ENCODE data around the gene MYO18B.

MYO18B gene

GRCh38 chr22:25718135-25718840 is 23.7 kb upstream of the MYO18B start:
- Histone ChIP-seq H3K4me3 (ENCODE audit: insufficient read depth, low read length, poor library complexity, severe bottlenecking) (no peak overlapping the region), H3K9me2 (replicated peaks; ENCODE audit: insufficient read depth, low read length) (no peaks in the 10 kb centered on the region), H3K9ac (ENCODE audit: low read length) (no peak overlapping the region), H2AFZ (ENCODE audit: low read depth, low read length, severe bottlenecking) (no peak overlapping the region), H3K27me3 (ENCODE audit: low read length) (no peaks in the 10 kb centered on the region), H3K36me3 (ENCODE audit: low read length) (no peaks in the 10 kb centered on the region), H3K9me3 (ENCODE audit: insufficient read depth, low read length) (no peaks in the 10 kb centered on the region), H3K79me2 (ENCODE audit: insufficient read depth, low read length) (no peaks in the 10 kb centered on the region), H3K27ac (ENCODE audit: low read depth, low read length) (no peak overlapping the region), H3F3A (ENCODE audit: insufficient read depth) (no peaks in the 10 kb centered on the region), H4K20me1 (ENCODE audit: low read depth, low read length) (no peaks in the 10 kb centered on the region), H3K4me2 (ENCODE audit: low read depth, low read length, poor library complexity, severe bottlenecking) (no peak overlapping the region)
- TF ChIP-seq EZH2phosphoT487 (conservative IDR thresholded peaks at IDR 0.05; ENCODE audit: low read length) (no peak), CTCF (IDR thresholded peaks at IDR 0.05; ENCODE audit: insufficient read depth, low read length, poor library complexity, severe bottlenecking) (no peak)

- Histone ChIP-seq H3F3A (ENCODE audit: insufficient read depth) (no peaks in the 10 kb centered on the region), H3K27ac (ENCODE audit: low read depth, low read length) (no peak overlapping the region), H3K4me3 (ENCODE audit: insufficient read depth, low read length, poor library complexity, severe bottlenecking) (no peak overlapping the region), H4K20me1 (ENCODE audit: low read depth, low read length) (0 out of 2 replicates have a peak, but pooled peaks cover under 1% of the 10 kb centered on the region), H2AFZ (ENCODE audit: low read depth, low read length, severe bottlenecking) (no peak overlapping the region), H3K9ac (ENCODE audit: low read length) (no peak overlapping the region), H3K9me3 (ENCODE audit: insufficient read depth, low read length) (no peaks in the 10 kb centered on the region), H3K9me2 (replicated peaks; ENCODE audit: insufficient read depth, low read length) (no peaks in the 10 kb centered on the region), H3K27me3 (ENCODE audit: low read length) (no peaks in the 10 kb centered on the region), H3K79me2 (ENCODE audit: insufficient read depth, low read length) (no peaks in the 10 kb centered on the region), H3K4me2 (ENCODE audit: low read depth, low read length, poor library complexity, severe bottlenecking) (no peak overlapping the region), H3K36me3 (ENCODE audit: low read length) (no peaks in the 10 kb centered on the region)
- TF ChIP-seq CTCF (IDR thresholded peaks at IDR 0.05; ENCODE audit: insufficient read depth, low read length, poor library complexity, severe bottlenecking) (no peak), EZH2phosphoT487 (conservative IDR thresholded peaks at IDR 0.05; ENCODE audit: low read length) (no peak)
These were observed 19.8 kb upstream of the MYO18B start for GRCh38 chr22:25722223-25722622.

DNA sequence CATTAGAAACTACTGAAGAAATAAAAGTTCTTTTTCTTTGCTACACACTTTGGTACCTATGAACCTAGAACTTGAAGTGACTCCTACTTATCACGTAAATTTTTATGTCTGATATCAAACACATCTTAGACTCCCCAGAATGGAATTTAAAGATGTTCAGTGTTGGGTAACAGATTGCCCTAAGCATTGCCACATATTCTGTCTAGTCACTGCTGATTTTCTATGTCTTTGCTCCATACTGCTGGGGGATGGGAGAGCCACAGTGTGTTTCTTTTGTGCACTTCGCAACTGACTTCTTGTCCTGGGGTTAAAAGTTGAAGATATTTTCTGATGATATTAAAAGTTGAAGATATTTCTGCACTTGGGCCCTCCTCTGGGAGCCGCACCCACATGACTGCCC is 19.4 kb upstream of the MYO18B start:
- H3K9ac ChIP-seq (ENCODE audit: low read length) = no peak overlapping the region
- H3K9me3 ChIP-seq (ENCODE audit: insufficient read depth, low read length) = no peaks in the 10 kb centered on the region
- H3K36me3 ChIP-seq (ENCODE audit: low read length) = no peaks in the 10 kb centered on the region
- no peak overlapping the region for H3K4me2 ChIP-seq (ENCODE audit: low read depth, low read length, poor library complexity, severe bottlenecking)
- H3K79me2 ChIP-seq (ENCODE audit: insufficient read depth, low read length) = no peaks in the 10 kb centered on the region
- 0 out of 2 replicates have a peak, but pooled peaks cover 4% of the 10 kb centered on the region for H4K20me1 ChIP-seq (ENCODE audit: low read depth, low read length)
- TF ChIP-seq EZH2phosphoT487 (conservative IDR thresholded peaks at IDR 0.05; ENCODE audit: low read length) = no peak
- TF ChIP-seq CTCF (IDR thresholded peaks at IDR 0.05; ENCODE audit: insufficient read depth, low read length, poor library complexity, severe bottlenecking) = no peak
- no peak overlapping the region for H3K27ac ChIP-seq (ENCODE audit: low read depth, low read length)
- H2AFZ ChIP-seq (ENCODE audit: low read depth, low read length, severe bottlenecking) = no peak overlapping the region
- no peaks in the 10 kb centered on the region for H3K27me3 ChIP-seq (ENCODE audit: low read length)
- H3K4me3 ChIP-seq (ENCODE audit: insufficient read depth, low read length, poor library complexity, severe bottlenecking) = no peak overlapping the region
- H3F3A ChIP-seq (ENCODE audit: insufficient read depth) = no peaks in the 10 kb centered on the region
- H3K9me2 ChIP-seq (replicated peaks; ENCODE audit: insufficient read depth, low read length) = no peaks in the 10 kb centered on the region

Measured in SU-DHL-6 (cell line).